GM19467 (cell line): Measurements from ENCODE around the gene BAHCC1.
"Not testable (repeated sequence)": the region's sequence is repeated elsewhere in the genome, so short reads cannot be mapped to it uniquely, and the experiment has no call there.

ENCODE experiments used
- ATAC-seq: cut with Tn5 transposase; IDR thresholded peaks from one replicate; pipeline ENCODE4 v1.9.1; 2021; ENCODE audit warnings: mild to moderate bottlenecking, moderate library complexity; ENCODE audit not compliant: unreplicated experiment

BAHCC1 gene

DNA sequence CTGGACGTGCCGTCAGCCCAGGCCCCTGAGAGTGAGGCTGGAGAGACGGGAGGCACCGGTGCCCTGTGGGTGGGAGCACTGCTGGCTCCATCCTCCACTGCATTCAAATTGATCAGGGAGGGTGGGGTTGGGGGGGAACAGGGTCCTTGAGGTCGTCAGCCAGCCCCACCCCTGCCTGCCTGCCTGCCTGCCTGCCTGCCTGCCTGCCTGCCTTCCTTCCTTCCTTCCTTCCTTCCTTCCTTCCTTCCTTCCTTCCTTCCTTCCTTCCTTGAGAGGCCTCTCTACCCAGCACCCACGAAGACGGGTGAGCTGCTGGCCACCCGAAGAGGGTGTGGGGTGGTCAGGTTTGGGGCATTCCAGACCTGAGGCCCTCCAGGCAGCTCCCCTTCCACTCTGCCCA lies 16.0 kb downstream of the BAHCC1 start:
- no peak for ATAC-seq

DNA sequence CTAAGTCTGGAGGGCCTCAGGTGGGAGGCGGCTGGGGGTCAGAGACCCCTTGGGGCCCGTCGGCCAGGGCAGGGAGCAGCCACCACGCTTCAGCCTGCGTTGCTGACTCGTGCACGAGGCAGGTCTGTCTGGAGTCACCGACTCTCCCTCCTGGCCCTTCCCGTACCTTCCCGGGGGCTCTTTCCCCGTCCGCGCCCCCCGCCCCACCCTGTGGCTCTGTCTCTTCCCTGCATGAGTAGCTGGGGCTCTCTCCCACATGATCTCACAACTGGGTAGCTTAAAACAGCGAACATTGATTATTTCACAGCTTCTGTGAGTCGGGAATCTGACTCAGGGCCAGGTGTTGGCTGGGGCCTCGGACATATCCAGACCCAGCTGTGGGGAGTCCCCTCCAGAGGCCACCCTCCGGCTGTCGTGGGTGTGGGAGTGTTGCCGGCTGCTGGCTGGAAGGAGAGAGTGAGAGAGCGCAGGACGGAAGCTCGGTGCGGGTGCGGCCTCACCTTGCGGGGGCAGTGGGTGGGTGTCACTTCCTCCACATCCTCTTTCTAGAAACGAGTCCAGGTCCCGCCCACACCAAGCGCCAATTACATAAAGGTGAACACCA lies 17.3 kb downstream of the BAHCC1 start:
- no peak for ATAC-seq

DNA sequence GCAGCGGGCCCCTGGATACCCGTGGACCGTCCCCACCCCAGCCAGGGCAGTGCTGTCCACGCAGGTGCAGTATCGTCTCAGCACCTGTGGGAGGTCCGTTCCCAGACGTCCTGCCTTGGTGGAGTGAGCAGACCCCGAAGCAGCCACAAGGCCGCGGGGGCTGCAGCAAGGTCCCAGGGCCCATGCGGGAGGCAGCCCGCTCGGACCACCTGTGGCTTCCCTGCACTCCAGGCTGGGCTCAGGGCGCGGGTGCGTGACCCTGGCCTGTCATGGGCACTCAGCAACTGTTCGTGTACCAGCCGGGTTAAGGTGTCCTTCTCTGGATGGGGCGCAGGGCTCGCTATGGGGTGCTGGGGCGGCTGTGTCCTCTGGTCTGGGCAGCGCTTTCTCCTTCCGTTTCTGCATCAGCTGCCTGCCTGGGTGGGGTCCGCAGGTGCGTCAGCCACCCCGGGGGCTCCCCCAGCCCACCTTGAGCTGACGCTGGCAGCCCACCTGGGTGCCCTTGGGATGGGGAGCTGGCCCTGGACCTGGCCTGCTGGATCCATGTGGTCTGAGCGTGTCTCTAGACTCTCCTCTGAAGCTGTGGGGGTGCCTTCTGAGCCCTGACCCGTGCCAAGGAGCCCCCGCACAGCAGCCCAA lies 18.4 kb downstream of the BAHCC1 start:
- ATAC-seq, result no peak

DNA sequence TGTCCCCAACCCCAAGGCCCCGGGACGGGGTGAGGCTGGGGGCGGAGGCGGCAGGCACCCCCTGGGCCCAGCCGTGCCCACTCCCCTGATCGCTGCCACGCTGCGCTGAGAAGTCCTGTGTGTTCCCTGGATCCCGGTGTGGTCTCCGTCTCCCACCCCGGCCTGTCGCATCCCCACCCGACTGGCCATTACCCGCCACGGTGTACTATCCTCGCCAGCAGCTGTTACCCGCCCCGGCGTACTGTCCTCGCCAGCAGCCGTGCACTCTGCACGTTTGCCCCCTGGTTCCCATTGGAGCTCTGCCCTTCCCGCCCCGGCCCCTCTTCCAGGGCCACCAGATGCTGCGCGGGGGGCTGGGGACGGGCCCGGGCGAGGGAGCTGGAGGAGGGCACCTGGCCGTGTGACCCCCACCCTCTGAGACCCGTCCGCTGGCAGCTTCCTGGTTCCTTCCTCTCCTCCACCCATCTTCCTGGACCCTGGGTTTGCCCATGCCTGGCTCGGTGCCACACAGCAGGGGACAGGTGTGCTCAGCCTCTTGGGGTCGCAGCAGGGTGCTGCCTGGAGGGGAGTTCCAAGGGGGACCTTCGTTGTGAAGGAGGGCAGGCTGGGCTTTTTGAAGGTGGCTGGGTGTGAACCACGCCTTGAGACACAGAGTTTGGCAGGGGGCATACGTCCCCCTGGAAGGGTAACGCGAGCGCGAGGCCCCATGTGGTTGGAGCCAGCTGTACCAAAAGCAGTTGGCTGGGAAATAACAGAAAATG lies 19.7 kb downstream of the BAHCC1 start:
- ATAC-seq, result no peak

DNA sequence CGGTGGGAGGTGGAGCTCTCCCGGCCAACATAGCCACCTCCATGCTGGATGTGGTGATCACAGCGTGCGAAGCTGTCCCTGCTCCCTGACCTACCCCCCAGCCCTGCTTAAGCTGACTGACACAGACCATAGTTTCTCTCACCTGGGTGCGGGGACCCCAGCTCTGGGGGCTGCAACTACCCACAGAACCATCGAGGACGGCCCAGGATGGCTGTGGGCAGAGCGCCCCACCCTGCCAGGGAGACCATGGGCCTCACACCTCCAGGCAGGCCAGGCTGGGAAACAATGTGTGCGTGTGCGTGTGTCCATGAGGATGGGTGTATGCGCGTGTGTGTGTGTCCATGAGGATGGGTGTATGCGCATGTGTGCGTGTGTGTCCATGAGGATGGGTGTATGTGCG lies 20.4 kb downstream of the BAHCC1 start:
- no peak for ATAC-seq

DNA sequence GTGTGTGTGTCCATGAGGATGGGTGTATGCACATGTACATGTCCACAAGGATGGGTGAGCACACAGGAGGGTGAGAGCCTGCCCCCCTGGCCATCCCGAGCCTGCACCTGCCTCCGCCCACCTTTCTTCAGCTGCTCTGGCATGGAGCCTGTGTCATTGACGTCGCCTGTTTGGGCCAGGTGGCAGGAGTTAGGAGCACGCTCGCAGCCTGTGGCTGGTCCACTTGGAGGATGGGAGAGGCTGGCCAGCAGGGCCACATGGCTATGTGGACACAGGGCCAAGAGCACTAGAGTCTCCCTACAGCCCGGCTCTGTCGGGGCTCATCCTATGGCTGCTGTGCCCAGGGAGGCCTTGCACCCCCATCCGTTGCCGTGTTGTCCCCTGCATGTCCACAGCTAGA lies 21.4 kb downstream of the BAHCC1 start:
- ATAC-seq, result no peak

DNA sequence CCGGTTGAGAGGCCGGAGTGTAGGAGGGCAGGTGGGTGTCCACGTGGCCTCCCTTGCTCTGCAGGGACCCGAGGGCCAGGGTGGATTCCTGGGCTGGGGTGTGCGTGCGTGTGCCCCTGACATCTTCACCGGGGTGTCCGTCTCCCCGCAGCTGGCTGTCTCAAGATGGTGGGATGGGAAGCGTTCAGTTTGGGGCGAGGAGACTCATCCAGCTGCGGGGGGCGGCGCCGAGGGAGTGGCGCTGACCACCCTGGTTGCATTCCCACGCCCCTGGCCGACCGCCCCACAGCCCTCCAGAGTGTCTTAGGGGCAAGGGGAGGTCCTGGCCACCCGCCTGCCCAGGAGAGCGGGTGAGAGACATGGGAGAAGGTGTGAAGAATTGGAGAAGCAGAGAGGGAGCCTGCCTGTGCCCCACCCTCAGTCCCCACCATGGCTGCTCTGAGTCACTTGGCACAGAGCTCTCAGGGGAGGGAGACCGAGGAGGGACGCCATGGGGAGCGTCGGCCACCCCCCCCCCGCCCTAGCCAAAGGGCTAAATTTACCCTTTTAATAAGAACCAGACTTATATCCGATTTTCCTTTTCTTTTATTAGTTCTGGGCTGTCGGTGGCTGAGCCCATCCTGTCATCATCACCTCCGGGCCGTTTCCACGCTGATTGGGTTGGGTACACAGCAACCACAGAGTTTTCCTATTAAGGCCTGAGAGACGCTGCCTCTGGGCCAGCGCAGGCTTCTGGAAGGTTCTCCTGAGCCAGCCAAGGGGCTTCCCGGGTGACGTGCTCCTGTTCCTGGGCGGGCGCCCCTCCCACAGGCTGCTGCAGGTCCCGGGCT lies 22.0 kb downstream of the BAHCC1 start:
- ATAC-seq, result no peak

DNA sequence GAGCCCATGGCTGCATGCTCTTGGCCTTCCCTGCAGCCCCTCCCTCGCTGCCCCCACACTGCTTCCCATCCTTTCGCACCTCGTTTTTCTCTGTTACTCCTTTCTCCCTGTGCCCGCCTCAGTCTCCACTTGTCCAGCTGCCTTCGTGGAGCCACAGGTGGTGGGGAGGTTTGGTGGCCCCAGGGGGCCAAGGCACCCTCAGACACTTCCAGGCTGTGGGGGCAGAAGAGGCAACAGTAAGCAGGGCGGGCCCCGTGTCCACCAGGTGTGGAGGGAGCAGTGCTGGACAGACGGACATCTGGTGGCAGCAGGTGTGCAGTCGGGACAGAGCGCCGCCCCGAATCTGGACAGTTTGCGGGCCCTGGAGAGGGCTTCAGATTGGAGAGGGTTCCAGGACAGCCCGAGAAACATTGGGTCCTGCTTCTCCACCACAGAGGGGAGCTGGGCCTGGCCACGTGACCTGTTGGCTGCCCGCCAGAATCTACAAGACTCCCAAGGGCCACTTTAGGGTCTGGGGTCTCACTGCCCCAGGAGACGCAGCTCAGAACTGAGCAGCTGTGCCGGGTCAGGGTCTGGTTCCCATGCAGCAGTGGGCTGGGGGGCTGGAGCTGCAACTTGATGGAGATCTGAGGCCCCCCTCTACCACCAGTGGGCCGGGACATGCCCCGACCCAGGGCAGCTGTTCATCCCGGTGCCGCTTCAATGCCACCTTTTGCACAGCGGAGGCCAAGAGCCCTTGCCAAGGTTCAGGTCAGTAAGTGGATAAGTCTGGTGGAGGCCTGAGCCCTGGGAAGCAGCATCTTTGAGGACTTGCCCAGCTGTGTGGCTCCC lies 22.8 kb downstream of the BAHCC1 start:
- ATAC-seq, result no peak

DNA sequence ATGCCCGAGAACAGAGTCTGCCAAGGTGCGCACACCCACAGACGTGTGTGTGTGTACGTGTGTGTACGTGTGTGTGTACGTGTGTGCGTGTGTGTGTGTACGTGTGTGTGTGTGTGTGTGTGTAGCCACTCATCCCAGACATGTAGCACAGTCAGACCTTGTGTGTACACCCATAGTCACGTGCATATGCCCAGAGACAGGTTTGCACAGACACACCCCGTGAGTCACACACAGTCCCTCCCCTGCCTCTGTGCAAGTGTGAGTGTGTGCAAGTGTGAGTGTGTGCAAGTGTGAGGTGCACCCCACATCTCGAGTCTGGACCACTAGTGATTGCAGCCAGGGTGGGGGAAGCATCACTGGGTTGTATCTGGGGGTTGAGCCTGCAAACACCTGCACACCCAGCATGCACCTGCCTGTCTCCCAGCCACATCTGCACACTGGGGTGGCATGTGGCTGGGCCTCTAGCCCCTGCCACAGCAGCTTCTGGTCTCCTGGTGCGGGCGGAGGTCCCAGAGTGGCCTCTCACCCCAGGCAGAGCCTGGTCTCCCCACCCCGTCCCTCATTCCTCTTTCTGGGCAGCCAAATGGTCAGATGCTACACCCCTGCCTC lies 23.6 kb downstream of the BAHCC1 start:
- ATAC-seq, result no peak

DNA sequence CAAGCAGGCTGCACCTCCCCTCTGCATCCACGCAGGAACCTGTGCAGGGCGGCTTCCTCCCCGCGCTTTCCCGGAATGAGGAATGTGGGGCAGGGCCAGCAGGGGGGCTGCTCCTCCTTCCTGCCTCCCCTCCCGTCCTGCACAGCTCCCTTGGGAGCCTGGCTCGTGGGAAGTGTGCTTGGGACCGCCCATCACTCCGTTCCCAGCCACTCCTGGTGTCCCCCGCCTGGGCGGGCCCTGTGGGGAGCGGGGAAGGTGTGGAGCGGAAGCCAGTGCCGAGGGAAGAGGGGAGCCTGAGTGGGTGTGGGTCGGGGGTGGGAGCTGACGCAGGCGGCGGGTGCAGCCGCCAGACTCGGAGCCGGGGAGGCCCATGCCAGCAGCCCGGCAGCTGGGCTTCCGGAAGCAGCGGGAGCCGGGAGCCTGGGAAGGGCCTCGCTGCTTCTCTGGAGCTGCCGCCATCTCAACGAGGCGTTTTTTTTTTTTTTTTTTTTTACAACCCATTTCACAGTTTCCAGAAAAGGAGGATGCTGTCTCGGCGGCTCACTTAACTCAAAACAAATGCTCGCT lies 24.1 kb downstream of the BAHCC1 start:
- no peak for ATAC-seq

DNA sequence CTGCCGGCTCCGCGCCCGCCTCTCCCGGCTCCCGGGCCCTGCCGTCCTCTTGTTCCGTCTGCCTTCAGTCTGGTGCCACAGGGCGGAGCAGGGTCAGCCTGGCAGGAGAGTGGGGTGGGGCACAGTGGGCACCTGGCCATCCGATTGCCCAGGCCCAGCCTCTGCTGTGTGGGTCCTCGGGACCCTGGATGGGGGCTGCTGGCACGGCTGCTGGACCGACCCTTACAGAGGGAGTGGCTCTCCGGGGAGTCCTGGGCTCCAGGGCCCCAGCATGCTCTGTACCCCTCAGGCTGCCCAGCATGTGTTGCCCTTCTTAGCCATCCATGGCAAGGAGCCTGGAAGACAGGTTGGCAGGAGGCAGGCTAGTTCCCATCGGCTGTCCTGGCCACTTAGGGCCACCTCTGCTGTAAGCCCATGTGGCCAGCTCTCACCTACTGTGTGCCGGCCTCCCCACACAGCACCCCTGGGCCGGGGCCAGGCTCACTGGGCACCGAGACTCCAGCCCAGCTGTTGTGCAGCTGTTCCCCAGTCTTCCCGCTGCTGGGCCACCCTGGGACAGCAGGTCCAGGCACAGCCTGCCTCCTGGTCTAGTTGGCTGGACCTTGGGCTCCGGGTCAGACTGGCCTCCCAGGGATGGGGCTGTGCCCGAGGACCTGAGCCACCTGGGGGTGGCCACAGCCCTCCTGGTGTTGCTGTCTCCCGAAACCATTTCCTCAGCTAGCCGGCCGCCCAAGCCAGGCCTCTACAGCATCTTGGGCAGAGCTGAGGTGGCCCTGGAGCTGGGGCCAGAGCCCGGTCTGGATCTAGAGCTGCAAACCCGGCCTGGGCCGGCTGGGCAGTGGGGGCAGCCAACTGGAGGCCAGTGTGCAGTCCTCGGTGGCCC lies 24.9 kb downstream of the BAHCC1 start:
- ATAC-seq, result no peak

DNA sequence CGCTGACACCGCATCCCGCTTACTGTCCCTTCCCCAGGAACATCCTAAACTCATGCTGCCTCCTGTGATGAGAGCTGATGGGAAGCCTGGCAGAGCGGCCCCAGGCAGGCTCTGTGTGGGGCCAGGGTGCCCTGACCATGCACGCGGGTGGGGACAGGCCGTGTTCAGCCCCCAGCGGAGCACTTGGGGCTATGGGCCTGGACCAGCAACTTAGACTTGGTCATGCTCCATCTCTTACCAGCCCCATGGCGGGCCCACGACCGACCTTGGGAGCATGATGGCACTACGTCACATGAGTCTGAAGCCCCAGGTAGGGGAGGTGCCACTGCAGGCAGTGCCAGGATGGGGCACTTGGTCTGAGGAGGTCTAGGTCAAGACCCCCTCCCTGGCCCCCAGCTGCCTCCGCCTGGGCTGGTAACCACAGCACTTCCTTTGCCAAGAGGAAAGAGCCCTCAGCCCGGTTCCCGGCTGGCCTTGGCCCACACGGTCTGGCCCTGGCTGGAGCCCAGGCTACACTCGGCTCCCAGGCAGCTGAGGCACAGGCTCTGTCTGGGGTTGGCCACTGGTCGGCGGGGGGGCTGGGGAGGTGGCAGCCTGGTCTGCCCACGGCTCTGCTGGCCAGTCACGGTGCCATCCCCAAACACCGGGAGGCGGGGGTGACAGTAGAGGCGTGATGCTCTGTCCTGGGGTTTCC lies 25.7 kb downstream of the BAHCC1 start:
- ATAC-seq, result no peak

DNA sequence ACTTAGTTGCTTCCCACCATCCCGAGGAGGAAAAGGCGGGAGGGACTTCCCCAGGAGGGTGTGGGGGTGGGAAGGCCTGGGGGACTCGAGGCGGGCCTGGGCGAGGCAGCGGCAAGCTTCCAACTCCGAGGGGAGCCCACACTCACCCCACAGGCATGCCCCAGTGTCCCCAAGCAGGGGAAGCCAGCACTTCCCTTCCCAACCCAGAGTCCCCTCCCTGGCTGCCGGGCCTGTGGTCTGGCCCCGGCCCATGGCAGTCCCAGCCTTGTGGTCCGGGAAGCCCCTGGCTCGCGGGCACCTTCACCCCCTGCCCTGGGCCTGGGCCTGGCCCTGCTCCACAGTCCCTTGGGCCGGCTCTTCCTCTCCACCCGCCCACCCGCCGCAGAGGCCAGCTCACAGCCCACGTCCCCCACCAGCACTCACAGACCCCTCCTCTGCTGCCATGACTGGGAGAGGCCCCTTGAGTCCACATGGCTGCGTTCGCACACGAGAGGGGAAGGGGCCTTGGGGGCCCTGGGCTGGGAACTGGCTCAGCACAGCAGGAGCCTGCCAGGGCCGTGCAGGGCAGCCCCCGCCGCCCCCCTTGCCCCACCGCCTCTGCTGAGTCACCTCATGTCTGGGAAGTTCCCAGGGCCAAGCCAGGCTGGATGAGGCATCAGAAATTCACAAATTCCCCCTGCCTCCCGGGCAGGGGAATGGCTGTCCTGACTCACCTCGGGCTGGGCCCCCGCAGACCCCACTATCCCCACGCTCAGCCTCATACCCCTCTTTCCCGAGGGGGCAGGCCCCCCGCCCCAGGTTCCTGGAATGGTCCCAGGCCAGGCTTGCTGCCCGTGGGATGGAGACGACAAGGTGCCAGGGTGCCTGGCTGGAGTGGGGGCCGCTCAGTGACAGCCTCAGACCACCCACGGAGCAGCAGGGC lies 27.8 kb downstream of the BAHCC1 start:
- no peak for ATAC-seq

DNA sequence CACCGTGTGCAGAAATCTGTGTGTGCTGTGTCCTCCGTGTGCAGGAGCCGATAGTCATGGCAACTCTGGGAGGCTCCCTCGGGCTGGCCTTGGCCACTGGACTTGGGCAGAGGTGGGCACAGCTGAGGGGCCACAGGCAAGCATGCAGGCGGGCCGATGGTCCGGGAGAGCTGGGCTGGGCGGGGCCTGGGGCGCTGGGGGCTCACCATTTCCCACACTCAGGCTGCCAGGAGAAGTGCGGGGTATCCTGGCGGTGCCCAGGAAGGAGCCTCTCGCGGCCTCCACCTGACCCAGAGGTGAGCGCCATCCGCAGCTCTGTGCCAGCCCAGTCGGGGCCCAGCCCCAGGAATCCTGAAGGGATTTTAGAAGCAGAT lies 28.4 kb downstream of the BAHCC1 start:
- no peak for ATAC-seq

DNA sequence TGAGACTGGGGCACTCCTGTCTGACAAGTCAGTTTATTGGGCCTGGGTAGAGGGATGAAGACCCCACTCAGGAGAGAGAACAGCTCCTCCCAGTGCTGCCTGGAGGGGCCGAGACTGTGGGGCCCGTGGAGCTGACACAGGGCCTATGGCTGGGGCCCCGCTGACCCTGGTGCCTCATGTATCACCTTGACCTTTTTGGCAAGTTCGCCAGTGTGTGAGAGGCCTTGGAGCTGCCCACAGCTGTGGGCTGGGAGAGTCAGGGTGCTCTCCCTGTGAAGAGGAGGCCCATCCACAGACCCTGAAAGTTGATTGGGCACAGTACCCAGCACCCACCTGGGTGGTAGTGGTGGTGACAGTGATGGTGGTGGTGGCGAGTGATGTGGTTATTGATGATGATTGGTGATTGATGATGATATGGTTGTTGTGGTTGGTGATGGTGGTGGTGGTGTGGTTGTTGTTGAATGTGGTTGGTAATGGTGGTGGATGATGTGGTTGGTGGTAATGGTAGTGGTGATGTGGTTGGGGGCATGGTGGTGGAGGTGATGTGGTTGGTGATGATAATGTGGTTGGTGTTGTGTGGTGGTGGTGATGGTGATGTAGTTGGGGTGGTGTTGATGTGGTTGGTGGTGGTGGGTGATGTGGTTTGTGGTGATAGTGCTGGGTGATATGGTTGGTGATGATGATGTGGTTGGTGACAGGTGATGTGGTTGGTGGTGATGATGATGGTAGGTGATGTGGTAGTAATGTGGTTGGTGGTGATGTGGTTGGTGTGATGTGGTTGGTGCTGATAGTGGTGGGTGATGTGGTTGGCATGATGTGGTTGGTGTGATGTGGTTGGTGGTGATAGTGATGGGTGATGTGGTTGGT lies 29.1 kb downstream of the BAHCC1 start:
- ATAC-seq, result no peak

DNA sequence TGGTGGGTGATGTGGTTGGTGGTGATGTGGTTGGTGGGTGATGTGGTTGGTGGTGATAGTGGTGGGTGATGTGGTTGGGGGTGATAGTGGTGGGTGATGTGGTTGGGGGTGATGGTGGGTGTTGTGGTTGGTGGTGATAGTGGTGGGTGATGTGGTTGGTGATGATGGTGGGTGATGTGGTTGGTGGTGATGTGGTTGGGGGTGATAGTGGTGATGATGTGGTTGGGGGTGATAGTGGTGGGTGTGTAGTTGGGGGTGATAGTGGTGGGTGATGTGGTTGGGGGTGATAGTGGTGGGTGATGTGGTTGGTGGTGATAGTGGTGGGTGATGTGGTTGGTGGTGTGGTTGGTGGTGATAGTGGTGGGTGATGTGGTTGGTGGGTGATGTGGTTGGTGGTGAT lies 29.8 kb downstream of the BAHCC1 start:
- ATAC-seq, result not testable (repeated sequence)
